Hepatocyte (in vitro differentiated cells): Measurements from ENCODE around the gene CPLX1. TPM values are rescaled to one million over a fixed set of nuclear protein-coding genes. Genes with fewer than 3 reads are reported as not detected.
A peak's percentile ranks its signal among the peaks of the same experiment; 100 is the strongest.

ENCODE experiments used
- DNase-seq: peaks from one replicate; pipeline ENCODE4 v3.0.0-alpha.2; 2016; ENCODE audit warnings: low spot score
- H2AFZ ChIP-seq: fragments of 200-600 bp; sonication (generic); 2 replicates; pipeline ENCODE4 v1.6.0; 2016; ENCODE audit warnings: antibody characterized with exemption, mild to moderate bottlenecking
- H3K27ac ChIP-seq: fragments of 200-600 bp; sonication (generic); 2 replicates; pipeline ENCODE4 v1.5.1; 2016; ENCODE audit warnings: mild to moderate bottlenecking
- H3K27me3 ChIP-seq: fragments of 200-600 bp; sonication (generic); 2 replicates; pipeline ENCODE4 v1.6.1; 2016
- H3K36me3 ChIP-seq: fragments of 200-600 bp; sonication (generic); replicated peaks from 2 replicates; pipeline ENCODE4 v1.5.1; 2016; ENCODE audit warnings: low read depth; ENCODE audit not compliant: insufficient read depth
- H3K4me1 ChIP-seq: fragments of 200-600 bp; sonication (generic); 2 replicates; pipeline ENCODE4 v1.5.1; 2016; ENCODE audit warnings: mild to moderate bottlenecking, moderate library complexity; ENCODE audit not compliant: insufficient read depth
- H3K4me2 ChIP-seq: fragments of 200-600 bp; sonication (generic); 2 replicates; pipeline ENCODE4 v1.6.0; 2016
- H3K4me3 ChIP-seq: fragments of 200-600 bp; sonication (generic); 2 replicates; pipeline ENCODE4 v1.5.1; 2016; ENCODE audit warnings: mild to moderate bottlenecking
- H3K79me2 ChIP-seq: fragments of 200-600 bp; sonication (generic); 2 replicates; pipeline ENCODE4 v1.6.0; 2017; ENCODE audit warnings: mild to moderate bottlenecking
- H3K9me2 ChIP-seq: fragments of 200-600 bp; sonication (generic); replicated peaks from 2 replicates; pipeline ENCODE4 v1.6.0; 2017; ENCODE audit warnings: mild to moderate bottlenecking; ENCODE audit not compliant: insufficient read depth
- H3K9me3 ChIP-seq: fragments of 200-600 bp; sonication (generic); 2 replicates; pipeline ENCODE4 v1.5.1; 2016; ENCODE audit warnings: low read depth, mild to moderate bottlenecking
- H4K20me1 ChIP-seq: fragments of 200-600 bp; sonication (generic); 2 replicates; pipeline ENCODE4 v1.6.0; 2016; ENCODE audit warnings: mild to moderate bottlenecking; ENCODE audit not compliant: insufficient read depth, poor library complexity, severe bottlenecking
- CTCF ChIP-seq: fragments of 200-600 bp; sonication (generic); IDR thresholded peaks from 2 replicates; pipeline ENCODE4 v1.5.1; 2016; ENCODE audit warnings: antibody characterized with exemption, mild to moderate bottlenecking; ENCODE audit not compliant: poor library complexity
- EZH2 ChIP-seq: fragments of 200-600 bp; sonication (generic); IDR thresholded peaks from 2 replicates; pipeline ENCODE4 v1.6.1; 2016; ENCODE audit warnings: antibody characterized with exemption, mild to moderate bottlenecking, borderline replicate concordance
- EZH2phosphoT487 ChIP-seq: fragments of 200-600 bp; sonication (generic); IDR thresholded peaks from one replicate; pipeline ENCODE4 v1.6.1; 2018; ENCODE audit warnings: antibody characterized with exemption, mild to moderate bottlenecking, low read depth, moderate library complexity; ENCODE audit not compliant: unreplicated experiment, severe bottlenecking
- WGBS: methylation state at CpG from one replicate; pipeline ENCODE4 v1.1.6; 2016; ENCODE audit warnings: low lambda C conversion rate; ENCODE audit errors: missing lambda C conversion rate; 5-methylcytosine and 5-hydroxymethylcytosine counted together
- polyA plus RNA-seq: library from polyadenylated mRNA; unstranded; fragments of >200 nt; fragmentation: Nextera tagmentation; extraction: Ambion mirVana; gene quantifications from 2 replicates; pipeline ENCODE4 v1.2.1, GENCODE V29; 2016
- total RNA-seq: library from RNA; depleted of rRNA; stranded (reverse); fragments of >200 nt; gene quantifications from 2 replicates; pipeline ENCODE4 v1.2.3, GENCODE V29; 2014

CPLX1 gene
- total and polyA plus RNA-seq, 2 experiments from 2014 or later, result 0.30 to 2.0 TPM

- H4K20me1 ChIP-seq, result peaks cover 6% of the 10 kb centered on the region
- TF ChIP-seq EZH2 (no peak), EZH2phosphoT487 (no peak), CTCF (no peak)
- H3K4me2 ChIP-seq, result no peak overlapping the region
- no peaks in the 10 kb centered on the region for H3K4me1 ChIP-seq
- no peaks in the 10 kb centered on the region for H3K36me3 ChIP-seq
- no peak overlapping the region for H3K4me3 ChIP-seq
- 95% methylated on average over 33 of the region's 44 CpGs for WGBS
- H3K79me2 ChIP-seq, result peaks cover 10% of the 10 kb centered on the region
- no peaks in the 10 kb centered on the region for H3K9me2 ChIP-seq
- no peak overlapping the region for H2AFZ ChIP-seq
- H3K27ac ChIP-seq, result no peak overlapping the region
- H3K9me3 ChIP-seq, result no peaks in the 10 kb centered on the region
- DNase-seq, result no peak
- H3K27me3 ChIP-seq, result no peaks in the 10 kb centered on the region
Observed at GRCh38 chr4:744212-744841, 81.6 kb downstream of the CPLX1 start.

- H4K20me1 ChIP-seq, result peaks cover 6% of the 10 kb centered on the region
Observed at GRCh38 chr4:743463-744211, 82.3 kb downstream of the CPLX1 start.

GRCh38 chr4:742742-743311, 83.1 kb downstream of the CPLX1 start:
- no peaks in the 10 kb centered on the region for H3K9me3 ChIP-seq
- no peaks in the 10 kb centered on the region for H3K9me2 ChIP-seq
- H3K4me2 ChIP-seq, result no peak overlapping the region
- no peaks in the 10 kb centered on the region for H3K27me3 ChIP-seq
- WGBS, result 88% methylated on average over 25 of the region's 26 CpGs
- no peaks in the 10 kb centered on the region for H3K79me2 ChIP-seq
- peaks cover under 1% of the 10 kb centered on the region for H3K36me3 ChIP-seq
- H4K20me1 ChIP-seq, result peaks cover 6% of the 10 kb centered on the region
- no peak overlapping the region for H2AFZ ChIP-seq
- H3K4me1 ChIP-seq, result no peaks in the 10 kb centered on the region
- peak; percentile 79 for DNase-seq
- H3K27ac ChIP-seq, result no peak overlapping the region
- H3K4me3 ChIP-seq, result no peak overlapping the region
- TF ChIP-seq EZH2 (no peak), EZH2phosphoT487 (no peak), CTCF (peak; percentile 75)

More at GRCh38 chr4:743463-744211, 82.3 kb downstream of the CPLX1 start:
- 88% methylated on average over 22 of the region's 22 CpGs for WGBS
- no peaks in the 10 kb centered on the region for H3K36me3 ChIP-seq
- H3K4me1 ChIP-seq, result no peaks in the 10 kb centered on the region
- no peaks in the 10 kb centered on the region for H3K27me3 ChIP-seq
- H3K4me2 ChIP-seq, result no peak overlapping the region
- H3K79me2 ChIP-seq, result peaks cover 5% of the 10 kb centered on the region
- no peak overlapping the region for H3K27ac ChIP-seq
- H3K9me3 ChIP-seq, result no peaks in the 10 kb centered on the region
- H2AFZ ChIP-seq, result no peak overlapping the region
- TF ChIP-seq EZH2phosphoT487, result no peak
- TF ChIP-seq CTCF, result no peak
- no peak for TF ChIP-seq EZH2
- DNase-seq, result no peak
- H3K9me2 ChIP-seq, result no peaks in the 10 kb centered on the region
- H3K4me3 ChIP-seq, result no peak overlapping the region
